SU-DHL-6 (cell line): ENCODE data around the gene WNK4.

Experiments used
- H2AFZ ChIP-seq: fragments of 200-600 bp; sonication (generic); 2 replicates; pipeline ENCODE4 v1.6.1; 2014; ENCODE audit warnings: low read depth, mild to moderate bottlenecking, moderate library complexity, mixed read lengths, antibody characterized with exemption, low read length; ENCODE audit not compliant: severe bottlenecking
- H3F3A ChIP-seq: fragments of 200-600 bp; shearing (Covaris generic); 2 replicates; pipeline ENCODE4 v1.6.0; 2016; ENCODE audit warnings: antibody characterized with exemption, mild to moderate bottlenecking; ENCODE audit not compliant: insufficient read depth
- H3K27ac ChIP-seq: fragments of 200-600 bp; sonication (generic); 2 replicates; pipeline ENCODE4 v1.5.1; 2016; ENCODE audit warnings: low read depth, mild to moderate bottlenecking, low read length, moderate library complexity, mixed read lengths
- H3K27me3 ChIP-seq: fragments of 200-600 bp; sonication (generic), shearing (Covaris generic); 2 replicates; pipeline ENCODE4 v1.6.0; 2014; ENCODE audit warnings: mild to moderate bottlenecking, low read length
- H3K36me3 ChIP-seq: fragments of 200-600 bp; sonication (generic); 2 replicates; pipeline ENCODE4 v1.6.1; 2014; ENCODE audit warnings: mild to moderate bottlenecking, low read length, mixed read lengths
- H3K4me2 ChIP-seq: fragments of 300-600, 200-600 bp; shearing (Covaris generic), sonication (generic); 2 replicates; pipeline ENCODE4 v1.6.0; 2014; ENCODE audit warnings: low read length, low read depth, mild to moderate bottlenecking; ENCODE audit not compliant: poor library complexity, severe bottlenecking
- H3K4me3 ChIP-seq: fragments of 200-600 bp; sonication (generic); 2 replicates; pipeline ENCODE4 v1.5.1; 2014; ENCODE audit warnings: antibody characterized with exemption, low read length, mild to moderate bottlenecking, mixed read lengths; ENCODE audit not compliant: insufficient read depth, poor library complexity, severe bottlenecking
- H3K79me2 ChIP-seq: fragments of 200-600 bp; sonication (generic); 2 replicates; pipeline ENCODE4 v1.6.1; 2014; ENCODE audit warnings: mild to moderate bottlenecking, low read length, moderate library complexity; ENCODE audit not compliant: insufficient read depth
- H3K9ac ChIP-seq: fragments of 200-600 bp; sonication (generic); 2 replicates; pipeline ENCODE4 v1.7.0; 2014; ENCODE audit warnings: mild to moderate bottlenecking, low read length
- H3K9me2 ChIP-seq: fragments of 200-600 bp; sonication (generic); replicated peaks from 2 replicates; pipeline ENCODE4 v1.6.1; 2014; ENCODE audit warnings: low read length; ENCODE audit not compliant: insufficient read depth
- H3K9me3 ChIP-seq: fragments of 200-600 bp; sonication (generic); 2 replicates; pipeline ENCODE4 v1.6.1; 2014; ENCODE audit warnings: low read length, mixed read lengths; ENCODE audit not compliant: insufficient read depth
- H4K20me1 ChIP-seq: fragments of 200-600 bp; sonication (generic); 2 replicates; pipeline ENCODE4 v1.6.1; 2014; ENCODE audit warnings: low read depth, mild to moderate bottlenecking, antibody characterized with exemption, low read length, moderate library complexity, mixed read lengths
- EZH2phosphoT487 ChIP-seq: fragments of 200-600 bp; sonication (generic), shearing (Covaris generic); conservative IDR thresholded peaks from 2 replicates; pipeline ENCODE4 v1.6.1; 2018; ENCODE audit warnings: mild to moderate bottlenecking, antibody characterized with exemption, low read length, moderate library complexity, mixed read lengths
- TF ChIP-seq, protein P1 (sequence below): fragments of 200-600 bp; sonication (generic); IDR thresholded peaks from one replicate; pipeline ENCODE4 v1.5.1; 2017; ENCODE audit warnings: antibody characterized with exemption, mild to moderate bottlenecking, low read length, moderate library complexity; ENCODE audit not compliant: insufficient read depth, poor library complexity, severe bottlenecking

The WNK4 gene

GRCh38 chr17:42796066-42796758 is 15.8 kb downstream of the WNK4 start:
- Histone ChIP-seq H3K79me2 (no peaks in the 10 kb centered on the region), H3K4me2 (no peak overlapping the region), H3K4me3 (no peak overlapping the region), H3K9ac (no peak overlapping the region), H3K9me2 (no peaks in the 10 kb centered on the region), H3K9me3 (no peaks in the 10 kb centered on the region), H4K20me1 (no peaks in the 10 kb centered on the region), H2AFZ (no peak overlapping the region), H3K27me3 (no peaks in the 10 kb centered on the region), H3F3A (no peaks in the 10 kb centered on the region), H3K36me3 (no peaks in the 10 kb centered on the region), H3K27ac (no peak overlapping the region)
- TF ChIP-seq, protein P1, sequence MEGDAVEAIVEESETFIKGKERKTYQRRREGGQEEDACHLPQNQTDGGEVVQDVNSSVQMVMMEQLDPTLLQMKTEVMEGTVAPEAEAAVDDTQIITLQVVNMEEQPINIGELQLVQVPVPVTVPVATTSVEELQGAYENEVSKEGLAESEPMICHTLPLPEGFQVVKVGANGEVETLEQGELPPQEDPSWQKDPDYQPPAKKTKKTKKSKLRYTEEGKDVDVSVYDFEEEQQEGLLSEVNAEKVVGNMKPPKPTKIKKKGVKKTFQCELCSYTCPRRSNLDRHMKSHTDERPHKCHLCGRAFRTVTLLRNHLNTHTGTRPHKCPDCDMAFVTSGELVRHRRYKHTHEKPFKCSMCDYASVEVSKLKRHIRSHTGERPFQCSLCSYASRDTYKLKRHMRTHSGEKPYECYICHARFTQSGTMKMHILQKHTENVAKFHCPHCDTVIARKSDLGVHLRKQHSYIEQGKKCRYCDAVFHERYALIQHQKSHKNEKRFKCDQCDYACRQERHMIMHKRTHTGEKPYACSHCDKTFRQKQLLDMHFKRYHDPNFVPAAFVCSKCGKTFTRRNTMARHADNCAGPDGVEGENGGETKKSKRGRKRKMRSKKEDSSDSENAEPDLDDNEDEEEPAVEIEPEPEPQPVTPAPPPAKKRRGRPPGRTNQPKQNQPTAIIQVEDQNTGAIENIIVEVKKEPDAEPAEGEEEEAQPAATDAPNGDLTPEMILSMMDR = no peak
- no peak for TF ChIP-seq EZH2phosphoT487

- H3K79me2 ChIP-seq = no peaks in the 10 kb centered on the region
- H3K36me3 ChIP-seq = no peaks in the 10 kb centered on the region
- no peak overlapping the region for H3K27ac ChIP-seq
- peak overlapping the region; percentile 57 for H3K9ac ChIP-seq
- no peaks in the 10 kb centered on the region for H3K27me3 ChIP-seq
- TF ChIP-seq, protein P1 = no peak
- TF ChIP-seq EZH2phosphoT487 = no peak
- no peaks in the 10 kb centered on the region for H3K9me3 ChIP-seq
- no peak overlapping the region for H2AFZ ChIP-seq
- no peaks in the 10 kb centered on the region for H3F3A ChIP-seq
- H3K9me2 ChIP-seq = no peaks in the 10 kb centered on the region
- H3K4me2 ChIP-seq = peak overlapping the region; percentile 76
- peak overlapping the region; percentile 60 for H3K4me3 ChIP-seq
- no peaks in the 10 kb centered on the region for H4K20me1 ChIP-seq
Observed at GRCh38 chr17:42797067-42798007, 16.9 kb downstream of the WNK4 start.

GRCh38 chr17:42798011-42798382 is 17.6 kb downstream of the WNK4 start:
- Histone ChIP-seq H3K4me2 (peak overlapping the region; percentile 76), H3K9me2 (no peaks in the 10 kb centered on the region), H2AFZ (peak overlapping the region; percentile 85), H3K36me3 (no peaks in the 10 kb centered on the region), H4K20me1 (no peaks in the 10 kb centered on the region), H3K79me2 (no peaks in the 10 kb centered on the region), H3K9ac (peak overlapping the region; percentile 57), H3K9me3 (no peaks in the 10 kb centered on the region), H3K27me3 (no peaks in the 10 kb centered on the region), H3K27ac (no peak overlapping the region), H3F3A (no peaks in the 10 kb centered on the region), H3K4me3 (peak overlapping the region; percentile 60)
- TF ChIP-seq EZH2phosphoT487 = no peak
- TF ChIP-seq, protein P1 = no peak
